Gastroesophageal sphincter (tissue), 3 donors: ENCODE measurements around the gene KDM6A.

Experiments used
- CTCF ChIP-seq, 4 experiments: fragments of 200-600 bp in 2 of 4; fragments of 450-650 bp in 2 of 4; sonication (generic) in 1 of 4; IDR thresholded peaks; one replicate each; pipeline ENCODE4 v1.5.1; 2017 to 2019; ENCODE audit warnings: antibody characterized with exemption in 4 of 4, mild to moderate bottlenecking in 2 of 4, moderate library complexity in 2 of 4
- EP300 ChIP-seq: sonication (generic); formaldehyde crosslinking; IDR thresholded peaks from one replicate; pipeline ENCODE4 v1.6.1; 2017; ENCODE audit warnings: antibody characterized with exemption, mild to moderate bottlenecking
- POLR2A ChIP-seq, 2 donors: fragments of 450-650 bp; IDR thresholded peaks; one replicate each; pipeline ENCODE4 v1.6.1; 2017; ENCODE audit warnings: antibody characterized with exemption in 2 of 2, mild to moderate bottlenecking in 2 of 2, moderate library complexity in 1 of 2
- POLR2AphosphoS5 ChIP-seq: sonication (generic); formaldehyde crosslinking; IDR thresholded peaks from one replicate; pipeline ENCODE4 v1.6.1; 2017; ENCODE audit warnings: antibody characterized with exemption

GRCh38 chrX:45137531-45137930, 264.5 kb downstream of the KDM6A start:
- TF ChIP-seq POLR2A (IDR thresholded peaks at IDR 0.05) (no peak), EP300 (no peak), CTCF (IDR thresholded peaks at IDR 0.05) (no peak), POLR2AphosphoS5 (no peak)
